Tibial nerve (tissue), 4 donors: ENCODE results near the gene OXER1.

Source experiments
- CTCF ChIP-seq, 5 experiments: fragments of 200-600 bp in 3 of 5; fragments of 450-650 bp in 2 of 5; sonication (generic) in 3 of 5; IDR thresholded peaks; one replicate each; pipeline ENCODE4 v1.5.1; 2016 to 2019; ENCODE audit warnings: antibody characterized with exemption in 5 of 5, mild to moderate bottlenecking in 3 of 5, moderate library complexity in 2 of 5
- EP300 ChIP-seq, 2 donors: sonication (generic); formaldehyde crosslinking; IDR thresholded peaks; one replicate each; pipeline ENCODE4 v1.6.1; 2017; ENCODE audit warnings: antibody characterized with exemption in 2 of 2, mild to moderate bottlenecking in 1 of 2

GRCh38 chr2:42775810-42776209 is 11.9 kb upstream of the OXER1 start:
- TF ChIP-seq CTCF (IDR thresholded peaks at IDR 0.05) (no peak), EP300 (IDR thresholded peaks at IDR 0.05) (no peak)
